Smooth muscle cell (in vitro differentiated cells): ENCODE data around the gene MLLT1. TPM values are rescaled to one million over a fixed set of nuclear protein-coding genes. Genes with fewer than 3 reads are reported as not detected.

Experiments used
- DNase-seq: peaks from one replicate; lab custom pipeline; 2025; ENCODE audit not compliant: unreplicated experiment; lab: John Stamatoyannopoulos, UW
- H2AFZ ChIP-seq: fragments of 200-600 bp; sonication (generic); 2 replicates; pipeline ENCODE4 v1.6.0; 2016; ENCODE audit warnings: antibody characterized with exemption, low read depth, mild to moderate bottlenecking
- H3F3A ChIP-seq: fragments of 200-600 bp; sonication (generic); 2 replicates; pipeline ENCODE4 v1.6.0; 2017; ENCODE audit warnings: antibody characterized with exemption, low read depth
- H3K27ac ChIP-seq: fragments of 200-600 bp; sonication (generic); 2 replicates; pipeline ENCODE4 v1.5.1; 2016; ENCODE audit warnings: low read depth, mild to moderate bottlenecking
- H3K27me3 ChIP-seq: fragments of 200-600 bp; sonication (generic); 2 replicates; pipeline ENCODE4 v1.6.1; 2016; ENCODE audit warnings: low read depth, mild to moderate bottlenecking
- H3K36me3 ChIP-seq: fragments of 200-600 bp; sonication (generic); 2 replicates; pipeline ENCODE4 v1.5.1; 2016; ENCODE audit warnings: low read depth
- H3K4me1 ChIP-seq: fragments of 200-600 bp; sonication (generic); 2 replicates; pipeline ENCODE4 v1.5.1; 2016; ENCODE audit warnings: low read depth
- H3K4me2 ChIP-seq: fragments of 200-600 bp; sonication (generic); 2 replicates; pipeline ENCODE4 v1.6.0; 2016; ENCODE audit warnings: mild to moderate bottlenecking
- H3K4me3 ChIP-seq: fragments of 200-600 bp; sonication (generic); 2 replicates; pipeline ENCODE4 v1.5.1; 2016; ENCODE audit warnings: mild to moderate bottlenecking
- H3K79me2 ChIP-seq: fragments of 200-600 bp; sonication (generic); 2 replicates; pipeline ENCODE4 v1.6.0; 2016; ENCODE audit warnings: low read depth, mild to moderate bottlenecking
- H3K9ac ChIP-seq: fragments of 200-600 bp; sonication (generic); 2 replicates; pipeline ENCODE4 v1.6.0; 2016; ENCODE audit warnings: low read depth
- H3K9me3 ChIP-seq: fragments of 200-600 bp; sonication (generic); replicated peaks from 2 replicates; pipeline ENCODE4 v1.5.1; 2016; ENCODE audit warnings: low read depth
- H4K20me1 ChIP-seq: fragments of 200-600 bp; sonication (generic); 2 replicates; pipeline ENCODE4 v1.6.0; 2016; ENCODE audit warnings: low read depth
- CTCF ChIP-seq: fragments of 200-600 bp; sonication (generic); IDR thresholded peaks from 2 replicates; pipeline ENCODE4 v1.5.1; 2017; ENCODE audit warnings: borderline replicate concordance, mild to moderate bottlenecking, antibody characterized with exemption; ENCODE audit not compliant: insufficient read depth, poor library complexity, severe bottlenecking
- WGBS: methylation state at CpG from one replicate; pipeline ENCODE4 v1.1.7; 2016; ENCODE audit warnings: low lambda C conversion rate; 5-methylcytosine and 5-hydroxymethylcytosine counted together
- polyA plus RNA-seq: library from polyadenylated mRNA; unstranded; fragments of >200 nt; fragmentation: Nextera tagmentation; extraction: Ambion mirVana; gene quantifications from 2 replicates; pipeline ENCODE4 v1.2.1, GENCODE V29; 2016
- total RNA-seq: library from RNA; depleted of rRNA; stranded (reverse); fragments of >200 nt; gene quantifications from 2 replicates; pipeline ENCODE4 v1.2.3, GENCODE V29; 2014

The MLLT1 gene
- total and polyA plus RNA-seq, 2 experiments from 2014 or later, result 18.8 to 27.3 TPM

GRCh38 chr19:6213696-6214641 lies 65.8 kb downstream of the MLLT1 start:
- Histone ChIP-seq H3K27me3 (no peaks in the 10 kb centered on the region), H3K36me3 (no peaks in the 10 kb centered on the region), H3K9me3 (no peaks in the 10 kb centered on the region), H3K4me2 (no peak overlapping the region), H3K4me3 (no peak overlapping the region), H3K27ac (no peak overlapping the region), H3K79me2 (no peaks in the 10 kb centered on the region), H4K20me1 (peaks cover 15% of the 10 kb centered on the region), H3K4me1 (peaks cover 14% of the 10 kb centered on the region), H2AFZ (no peak overlapping the region), H3F3A (no peaks in the 10 kb centered on the region), H3K9ac (no peak overlapping the region)
- DNase-seq, result no peak
- WGBS, result 93% methylated on average over 11 of the region's 32 CpGs
- no peak for TF ChIP-seq CTCF

GRCh38 chr19:6213266-6213595 lies 66.5 kb downstream of the MLLT1 start:
- H4K20me1 ChIP-seq, result peaks cover 8% of the 10 kb centered on the region
- H3K4me1 ChIP-seq, result peaks cover 12% of the 10 kb centered on the region
- H3K79me2 ChIP-seq, result no peaks in the 10 kb centered on the region
- no peak overlapping the region for H3K4me3 ChIP-seq
- no peak for TF ChIP-seq CTCF
- no peaks in the 10 kb centered on the region for H3F3A ChIP-seq
- H3K27ac ChIP-seq, result no peak overlapping the region
- no peak overlapping the region for H2AFZ ChIP-seq
- no peak overlapping the region for H3K9ac ChIP-seq
- H3K9me3 ChIP-seq, result no peaks in the 10 kb centered on the region
- no peak for DNase-seq
- WGBS, result 98% methylated on average over 10 of the region's 12 CpGs
- H3K27me3 ChIP-seq, result no peaks in the 10 kb centered on the region
- no peak overlapping the region for H3K4me2 ChIP-seq
- H3K36me3 ChIP-seq, result no peaks in the 10 kb centered on the region

GRCh38 chr19:6212403-6213265 lies 67.1 kb downstream of the MLLT1 start:
- Histone ChIP-seq H2AFZ (no peak overlapping the region), H3K4me2 (no peak overlapping the region), H3K9me3 (no peaks in the 10 kb centered on the region), H3K4me3 (no peak overlapping the region), H3K27me3 (no peaks in the 10 kb centered on the region), H3F3A (no peaks in the 10 kb centered on the region), H3K4me1 (peaks cover 6% of the 10 kb centered on the region), H3K27ac (no peak overlapping the region), H3K36me3 (no peaks in the 10 kb centered on the region), H3K9ac (no peak overlapping the region), H4K20me1 (peaks cover 3% of the 10 kb centered on the region), H3K79me2 (no peaks in the 10 kb centered on the region)
- WGBS, result 99% methylated on average over 52 of the region's 53 CpGs
- no peak for DNase-seq
- TF ChIP-seq CTCF, result no peak
